Spleen (tissue), 3 donors: Measurements from ENCODE around the gene GBX1.

Experiments
- POLR2A ChIP-seq, 3 donors: fragments of 450-650 bp; IDR thresholded peaks; one replicate each; pipeline ENCODE4 v1.5.1; 2017; ENCODE audit warnings: antibody characterized with exemption in 3 of 3, mild to moderate bottlenecking in 1 of 3
- POLR2AphosphoS5 ChIP-seq, 3 donors: sonication (generic); formaldehyde crosslinking; IDR thresholded peaks; one replicate each; pipeline ENCODE4 v1.5.1; 2017; ENCODE audit warnings: antibody characterized with exemption in 3 of 3

DNA sequence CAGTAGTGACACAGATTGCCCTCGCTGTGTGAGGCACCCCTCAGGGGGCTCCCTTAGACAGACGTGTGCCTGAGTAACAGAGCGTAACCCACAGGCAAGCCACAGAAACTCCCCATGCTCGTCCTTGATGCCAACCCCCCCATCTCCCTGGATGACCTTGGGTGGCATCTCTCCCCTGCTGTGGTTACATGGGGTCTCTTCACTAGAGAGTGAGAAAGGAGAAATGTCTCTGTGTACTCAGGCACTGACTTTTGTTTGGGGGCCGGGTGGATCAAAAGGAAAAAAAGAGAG is 20.7 kb upstream of the GBX1 start:
- TF ChIP-seq POLR2A (IDR thresholded peaks at IDR 0.05): no peak
- TF ChIP-seq POLR2AphosphoS5 (IDR thresholded peaks at IDR 0.05): no peak
